Measurements from ENCODE around the gene FASTKD1.
"Not testable (repeated sequence)": the region's sequence is repeated elsewhere in the genome, so short reads cannot be mapped to it uniquely, and the experiment has no call there.

Gene FASTKD1

GRCh38 chr2:169590804-169591203 is 17.1 kb upstream of the FASTKD1 start:
- no peak overlapping the region for H3K4me3 ChIP-seq (ENCODE audit: low read depth, low read length)
- no peaks in the 10 kb centered on the region for H3K27me3 ChIP-seq (ENCODE audit: control insufficient read depth, insufficient read depth, low read length)
- H3K4me1 ChIP-seq = peaks cover 3% of the 10 kb centered on the region
- H2AFZ ChIP-seq = no peak overlapping the region
- no peaks in the 10 kb centered on the region for H3K9me3 ChIP-seq (ENCODE audit: control insufficient read depth, low read length)
- H3K27ac ChIP-seq = no peak overlapping the region
- peaks cover 61% of the 10 kb centered on the region for H3K79me2 ChIP-seq
- no peak overlapping the region for H3K4me2 ChIP-seq (ENCODE audit: low read length)
- no peak overlapping the region for H3K9ac ChIP-seq
- H3K36me3 ChIP-seq (ENCODE audit: control insufficient read depth, insufficient read depth, low read length) = no peaks in the 10 kb centered on the region
- TF ChIP-seq CTCF (IDR thresholded peaks at IDR 0.05) = no peak

- H3K36me3 ChIP-seq (ENCODE audit: control insufficient read depth, insufficient read depth, low read length) = no peaks in the 10 kb centered on the region
- peak overlapping the region; percentile 68 for H3K4me3 ChIP-seq (ENCODE audit: low read depth, low read length)
- H3K27me3 ChIP-seq (ENCODE audit: control insufficient read depth, insufficient read depth, low read length) = no peaks in the 10 kb centered on the region
- TF ChIP-seq CTCF (IDR thresholded peaks at IDR 0.05) = no peak
- no peak overlapping the region for H2AFZ ChIP-seq
- H3K9ac ChIP-seq = no peak overlapping the region
- peaks cover 52% of the 10 kb centered on the region for H3K79me2 ChIP-seq
- no peaks in the 10 kb centered on the region for H3K9me3 ChIP-seq (ENCODE audit: control insufficient read depth, low read length)
- H3K27ac ChIP-seq = peak overlapping the region; percentile 95
- peak overlapping the region; percentile 68 for H3K4me2 ChIP-seq (ENCODE audit: low read length)
- H3K4me1 ChIP-seq = peaks cover 6% of the 10 kb centered on the region
Observed at GRCh38 chr2:169585673-169586072, 12.0 kb upstream of the FASTKD1 start.

GRCh38 chr2:169584005-169584877 is 10.6 kb upstream of the FASTKD1 start, which contains the start of gene PPIG:
Gene PPIG, plus strand, starts transcription at chr2:169584351. Its CDS starts 19,691 bp downstream, at chr2:169604042.
- no peaks in the 10 kb centered on the region for H3K27me3 ChIP-seq (ENCODE audit: control insufficient read depth, insufficient read depth, low read length)
- H3K4me3 ChIP-seq (ENCODE audit: low read depth, low read length) = peak within 1 kb of the TSS; percentile 68
- H2AFZ ChIP-seq = peak within 1 kb of the TSS; percentile 96
- H3K27ac ChIP-seq = peak within 1 kb of the TSS; percentile 95
- H3K9ac ChIP-seq = peak within 1 kb of the TSS; percentile 84
- H3K79me2 ChIP-seq = peaks cover 42% of the 10 kb centered on the region
- peak within 1 kb of the TSS; percentile 68 for H3K4me2 ChIP-seq (ENCODE audit: low read length)
- H3K36me3 ChIP-seq (ENCODE audit: control insufficient read depth, insufficient read depth, low read length) = no peaks in the 10 kb centered on the region
- no peaks in the 10 kb centered on the region for H3K9me3 ChIP-seq (ENCODE audit: control insufficient read depth, low read length)
- no peak for TF ChIP-seq CTCF (IDR thresholded peaks at IDR 0.05)
- peaks cover 6% of the 10 kb centered on the region for H3K4me1 ChIP-seq

GRCh38 chr2:169583518-169583917 is 9.9 kb upstream of the FASTKD1 start:
- no peak for TF ChIP-seq CTCF (IDR thresholded peaks at IDR 0.05)
- peak overlapping the region; percentile 96 for H2AFZ ChIP-seq
- H3K27ac ChIP-seq = peak overlapping the region; percentile 95
- H3K79me2 ChIP-seq = peaks cover 36% of the 10 kb centered on the region
- H3K9ac ChIP-seq = no peak overlapping the region
- peaks cover 6% of the 10 kb centered on the region for H3K4me1 ChIP-seq
- no peaks in the 10 kb centered on the region for H3K27me3 ChIP-seq (ENCODE audit: control insufficient read depth, insufficient read depth, low read length)
- no peaks in the 10 kb centered on the region for H3K9me3 ChIP-seq (ENCODE audit: control insufficient read depth, low read length)
- no peak overlapping the region for H3K4me2 ChIP-seq (ENCODE audit: low read length)
- H3K4me3 ChIP-seq (ENCODE audit: low read depth, low read length) = peak overlapping the region; percentile 68
- H3K36me3 ChIP-seq (ENCODE audit: control insufficient read depth, insufficient read depth, low read length) = no peaks in the 10 kb centered on the region

GRCh38 chr2:169582552-169583266 is 9.0 kb upstream of the FASTKD1 start:
- peaks cover 28% of the 10 kb centered on the region for H3K79me2 ChIP-seq
- not testable (repeated sequence) for H3K27ac ChIP-seq; H3K36me3 ChIP-seq (ENCODE audit: control insufficient read depth, insufficient read depth, low read length); H3K4me1 ChIP-seq; H3K9ac ChIP-seq; H3K9me3 ChIP-seq (ENCODE audit: control insufficient read depth, low read length); H3K4me3 ChIP-seq (ENCODE audit: low read depth, low read length); H3K27me3 ChIP-seq (ENCODE audit: control insufficient read depth, insufficient read depth, low read length); H2AFZ ChIP-seq; H3K4me2 ChIP-seq (ENCODE audit: low read length)

All from parathyroid adenoma (tissue), 2 donors.